ENCODE results near the gene SCN3A. TPM values are rescaled to one million over a fixed set of nuclear protein-coding genes. Genes with fewer than 3 reads are reported as not detected.

The SCN3A gene
- 0.01 to 0.02 TPM in 2 of 5 replicates, not detected in the others for total RNA-seq (2022; extraction: Qiagen RNA extraction; ENCODE audit: low read depth)

DNA sequence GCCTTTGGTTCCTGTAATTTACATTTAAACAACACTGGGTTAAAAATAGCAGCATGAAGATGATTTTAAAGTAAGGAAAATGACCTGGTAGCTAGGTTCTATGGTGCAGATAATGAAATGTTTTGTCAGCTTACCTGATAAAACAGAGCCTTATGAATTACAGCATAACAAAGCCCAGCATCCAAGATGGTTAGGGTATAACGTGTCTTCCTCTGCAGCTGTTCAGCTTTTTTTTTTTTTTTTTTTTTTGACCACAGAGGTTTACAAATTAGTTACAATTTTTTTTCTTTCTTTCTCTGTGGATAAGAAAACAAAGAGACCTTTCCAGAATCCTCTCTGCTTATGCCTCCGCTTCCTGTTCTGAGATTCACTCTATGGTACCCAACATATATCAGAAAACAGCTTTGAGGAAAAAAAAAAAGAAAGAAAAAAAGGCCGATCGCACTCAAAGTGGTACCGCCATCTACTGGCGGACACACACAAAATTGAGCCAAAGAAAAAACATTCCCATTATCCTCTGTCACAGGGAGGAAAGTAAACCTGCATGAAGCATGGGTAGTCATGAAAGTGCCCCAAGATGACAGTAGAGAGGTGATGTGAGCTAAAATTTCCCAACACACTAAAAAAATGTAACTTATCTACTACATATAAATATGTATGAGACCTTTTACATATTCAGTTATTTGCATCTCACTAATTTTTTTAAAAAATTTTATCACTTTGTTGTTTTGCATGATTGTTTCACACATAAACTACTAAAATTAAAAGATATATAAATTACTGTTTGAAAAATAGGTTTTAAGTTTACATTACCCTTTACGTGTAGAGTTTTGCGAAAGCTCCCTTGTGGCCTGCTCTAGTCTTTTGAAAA, at the start of gene SCN3A:
Gene SCN3A (minus strand): TSS at position 362 of the 871 bp plus-strand sequence. CDS start 27,656 bp downstream, outside the sequence.

DNA sequence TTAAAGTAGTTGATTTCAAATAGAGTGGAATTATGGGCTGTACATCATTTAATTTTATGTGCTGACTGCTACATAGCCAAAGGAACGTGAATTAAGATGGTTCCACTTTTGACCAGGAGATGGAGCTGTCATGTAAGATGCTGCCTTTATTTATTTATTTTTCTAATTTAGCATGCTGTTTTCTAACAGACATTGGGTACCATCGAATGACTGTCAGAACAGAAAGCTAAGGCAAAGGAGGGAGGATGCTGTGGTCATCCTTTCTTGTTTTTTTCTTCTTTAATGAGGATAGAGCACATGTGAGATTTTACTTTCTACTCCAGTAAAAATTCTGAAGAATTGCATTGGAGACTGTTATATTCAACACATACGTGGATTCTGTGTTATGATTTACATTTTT, 35.4 kb upstream of the SCN3A start, which contains the start of gene SCN2A:
Gene SCN2A (plus strand): TSS at position 185 of the 400 bp plus-strand sequence. CDS start 56,410 bp downstream, outside the sequence.

Other genes starting within 250 kb of the SCN3A start
- not detected in 5 replicates for gene SLC38A11, start 248.5 kb downstream of the SCN3A start, total RNA-seq (2022; extraction: Qiagen RNA extraction; ENCODE audit: low read depth)
- gene SCN2A, start 35.4 kb upstream of the SCN3A start, total RNA-seq (2022; extraction: Qiagen RNA extraction; ENCODE audit: low read depth): 0.04 TPM in 1 of 5 replicates, not detected in the others